MM.1S (cell line): ENCODE data around the gene TMEM114.

Experiments used
- EZH2phosphoT487 ChIP-seq: fragments of 300-600 bp; sonication (generic); IDR thresholded peaks from 2 replicates; pipeline ENCODE4 v1.6.1; 2018; ENCODE audit warnings: antibody characterized with exemption, low read length
- TF ChIP-seq, protein P1 (sequence below): fragments of 300-600 bp; sonication (generic); IDR thresholded peaks from 2 replicates; pipeline ENCODE4 v1.5.1; 2016; ENCODE audit warnings: antibody characterized with exemption, low read length, mixed read lengths

DNA sequence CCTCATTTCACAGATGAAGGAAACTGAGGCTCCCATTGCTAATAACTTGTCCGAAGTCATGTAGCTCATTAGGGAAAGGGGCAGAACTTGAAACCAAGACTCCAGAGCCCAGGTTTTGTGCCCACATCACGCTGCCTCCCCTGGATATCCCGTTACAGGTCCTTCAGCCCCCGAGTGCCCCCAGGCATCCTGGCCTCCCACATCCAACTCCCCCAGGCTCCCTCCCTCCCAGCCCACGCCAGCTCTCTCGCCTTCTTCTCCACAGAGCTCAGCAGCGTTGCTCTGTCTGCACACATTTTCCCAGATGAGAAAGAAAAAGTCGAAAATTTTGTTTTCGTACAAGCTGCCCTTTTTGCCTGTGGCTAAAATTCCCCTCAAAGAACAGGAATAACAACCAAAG is 16.9 kb upstream of the TMEM114 start:
- TF ChIP-seq, protein P1, sequence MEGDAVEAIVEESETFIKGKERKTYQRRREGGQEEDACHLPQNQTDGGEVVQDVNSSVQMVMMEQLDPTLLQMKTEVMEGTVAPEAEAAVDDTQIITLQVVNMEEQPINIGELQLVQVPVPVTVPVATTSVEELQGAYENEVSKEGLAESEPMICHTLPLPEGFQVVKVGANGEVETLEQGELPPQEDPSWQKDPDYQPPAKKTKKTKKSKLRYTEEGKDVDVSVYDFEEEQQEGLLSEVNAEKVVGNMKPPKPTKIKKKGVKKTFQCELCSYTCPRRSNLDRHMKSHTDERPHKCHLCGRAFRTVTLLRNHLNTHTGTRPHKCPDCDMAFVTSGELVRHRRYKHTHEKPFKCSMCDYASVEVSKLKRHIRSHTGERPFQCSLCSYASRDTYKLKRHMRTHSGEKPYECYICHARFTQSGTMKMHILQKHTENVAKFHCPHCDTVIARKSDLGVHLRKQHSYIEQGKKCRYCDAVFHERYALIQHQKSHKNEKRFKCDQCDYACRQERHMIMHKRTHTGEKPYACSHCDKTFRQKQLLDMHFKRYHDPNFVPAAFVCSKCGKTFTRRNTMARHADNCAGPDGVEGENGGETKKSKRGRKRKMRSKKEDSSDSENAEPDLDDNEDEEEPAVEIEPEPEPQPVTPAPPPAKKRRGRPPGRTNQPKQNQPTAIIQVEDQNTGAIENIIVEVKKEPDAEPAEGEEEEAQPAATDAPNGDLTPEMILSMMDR, result no peak
- TF ChIP-seq EZH2phosphoT487, result no peak
